ENCODE results near the gene GATA6. TPM values are rescaled to one million over a fixed set of nuclear protein-coding genes. Genes with fewer than 3 reads are reported as not detected.

GATA6 gene
- 89.3 TPM for total RNA-seq

DNA sequence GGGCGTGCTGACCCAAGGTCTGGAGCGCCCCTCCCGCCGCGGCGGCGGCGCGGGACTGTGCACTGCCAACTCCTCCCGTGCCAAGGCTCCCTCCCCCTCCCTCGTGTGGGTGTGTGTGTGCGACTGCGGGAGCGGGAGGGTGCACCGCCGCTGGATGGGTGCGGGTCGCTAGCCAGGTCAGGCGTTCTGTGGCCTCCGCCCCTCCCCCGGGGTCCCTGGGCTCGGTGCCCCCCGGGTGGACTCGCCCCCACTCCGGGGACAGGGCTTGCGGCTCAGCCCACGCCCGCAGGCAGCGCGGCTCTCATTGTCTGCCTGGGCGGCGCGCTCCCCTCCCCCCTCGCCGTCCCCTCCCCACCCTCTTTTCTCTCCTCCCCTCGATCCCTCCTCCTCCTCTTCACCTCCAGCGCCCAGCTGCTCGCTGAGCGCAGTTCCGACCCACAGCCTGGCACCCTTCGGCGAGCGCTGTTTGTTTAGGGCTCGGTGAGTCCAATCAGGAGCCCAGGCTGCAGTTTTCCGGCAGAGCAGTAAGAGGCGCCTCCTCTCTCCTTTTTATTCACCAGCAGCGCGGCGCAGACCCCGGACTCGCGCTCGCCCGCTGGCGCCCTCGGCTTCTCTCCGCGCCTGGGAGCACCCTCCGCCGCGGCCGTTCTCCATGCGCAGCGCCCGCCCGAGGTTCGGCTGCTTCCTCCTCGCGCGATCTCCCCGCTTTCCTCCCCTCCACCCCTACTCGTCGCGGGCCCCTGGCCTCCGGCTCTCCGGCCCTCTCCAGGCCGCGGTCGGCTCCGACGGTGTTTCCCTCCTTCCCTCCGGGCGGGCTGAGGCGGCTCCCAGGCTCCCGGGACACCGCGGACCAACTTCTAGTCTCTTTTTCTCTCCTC is at the start of gene GATA6:
Gene GATA6 (plus strand): TSS at position 579 of the 878 bp plus-strand sequence. CDS start 1,556 bp downstream, outside the sequence.
- H3K4me1 ChIP-seq, result peaks cover 0 to 5% of the 10 kb centered on the region in 2 donors
- no peaks in the 10 kb centered on the region for H3K9me3 ChIP-seq
- H3K36me3 ChIP-seq, result peaks cover 5 to 15% of the 10 kb centered on the region in 2 donors
- TF ChIP-seq, protein P1, sequence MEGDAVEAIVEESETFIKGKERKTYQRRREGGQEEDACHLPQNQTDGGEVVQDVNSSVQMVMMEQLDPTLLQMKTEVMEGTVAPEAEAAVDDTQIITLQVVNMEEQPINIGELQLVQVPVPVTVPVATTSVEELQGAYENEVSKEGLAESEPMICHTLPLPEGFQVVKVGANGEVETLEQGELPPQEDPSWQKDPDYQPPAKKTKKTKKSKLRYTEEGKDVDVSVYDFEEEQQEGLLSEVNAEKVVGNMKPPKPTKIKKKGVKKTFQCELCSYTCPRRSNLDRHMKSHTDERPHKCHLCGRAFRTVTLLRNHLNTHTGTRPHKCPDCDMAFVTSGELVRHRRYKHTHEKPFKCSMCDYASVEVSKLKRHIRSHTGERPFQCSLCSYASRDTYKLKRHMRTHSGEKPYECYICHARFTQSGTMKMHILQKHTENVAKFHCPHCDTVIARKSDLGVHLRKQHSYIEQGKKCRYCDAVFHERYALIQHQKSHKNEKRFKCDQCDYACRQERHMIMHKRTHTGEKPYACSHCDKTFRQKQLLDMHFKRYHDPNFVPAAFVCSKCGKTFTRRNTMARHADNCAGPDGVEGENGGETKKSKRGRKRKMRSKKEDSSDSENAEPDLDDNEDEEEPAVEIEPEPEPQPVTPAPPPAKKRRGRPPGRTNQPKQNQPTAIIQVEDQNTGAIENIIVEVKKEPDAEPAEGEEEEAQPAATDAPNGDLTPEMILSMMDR (IDR thresholded peaks at IDR 0.05), result peak; percentile 31 to 59 (median 44)
- intact Hi-C loops (cut with DNase I), result loop anchor here (1.0 to 10.0 kb wide), 11 partner anchors 20 to 1063 kb away; partner anchors contain the start of genes ABHD3, MIB1, RBBP8 and ROCK1
- H3K27me3 ChIP-seq, result no peaks in the 10 kb centered on the region
- H3K4me3 ChIP-seq, result peak within 1 kb of the TSS; percentile 89 to 90
- peak within 1 kb of the TSS; percentile 98 to 99 for H3K27ac ChIP-seq
- DNase-seq (ENCODE audit: low spot score in 2 of 2), result peak; percentile 88 to 97

DNA sequence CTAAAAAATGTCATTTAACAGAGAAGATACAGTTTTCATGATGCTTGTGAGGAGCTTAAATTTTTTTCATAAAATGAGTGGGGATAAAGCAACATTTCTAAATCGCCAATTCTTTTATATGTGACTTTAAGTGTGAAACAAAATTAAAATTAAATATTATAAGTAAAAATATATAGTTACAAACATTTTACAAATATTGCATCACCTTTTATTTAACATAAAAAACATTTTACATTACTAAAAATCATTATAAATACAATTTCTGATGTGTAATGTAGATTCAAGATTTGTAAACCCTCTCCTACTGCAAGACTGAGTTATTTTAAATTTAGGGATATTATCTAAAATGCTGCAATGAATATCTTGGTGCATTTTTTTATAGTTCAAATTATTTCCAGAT is 44.4 kb upstream of the GATA6 start:
- Histone ChIP-seq H3K4me3 (no peak overlapping the region), H3K36me3 (no peaks in the 10 kb centered on the region), H3K27me3 (no peaks in the 10 kb centered on the region), H3K9me3 (no peaks in the 10 kb centered on the region), H3K4me1 (no peaks in the 10 kb centered on the region), H3K27ac (no peak overlapping the region)
- TF ChIP-seq, protein P1 (IDR thresholded peaks at IDR 0.05), result no peak
- intact Hi-C loops (cut with DNase I), result no loop called here
- no peak for DNase-seq (ENCODE audit: low spot score in 2 of 2)

DNA sequence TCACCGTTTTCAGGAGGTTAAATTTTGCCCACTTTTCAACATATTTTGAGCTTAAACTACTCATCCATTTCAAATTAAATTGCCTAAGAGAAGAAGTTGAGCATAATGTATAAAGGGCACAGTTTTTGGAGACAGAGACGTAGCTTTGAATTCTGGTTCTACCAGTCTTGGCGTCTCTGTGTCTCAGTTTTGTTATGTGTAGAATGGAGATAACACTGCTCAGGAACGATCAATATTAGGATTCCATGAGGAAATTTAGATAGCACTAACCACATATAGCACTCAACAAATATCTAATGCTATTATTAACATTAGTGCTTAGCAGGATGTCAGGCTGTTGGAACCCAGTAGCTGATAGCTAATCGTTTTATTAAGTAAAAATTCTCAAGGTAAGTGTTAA is 40.4 kb upstream of the GATA6 start:
- intact Hi-C loops (cut with DNase I), result no loop called here
- Histone ChIP-seq H3K4me3 (no peak overlapping the region), H3K27ac (no peak overlapping the region), H3K36me3 (no peaks in the 10 kb centered on the region), H3K4me1 (no peaks in the 10 kb centered on the region), H3K27me3 (no peaks in the 10 kb centered on the region), H3K9me3 (no peaks in the 10 kb centered on the region)
- DNase-seq (ENCODE audit: low spot score in 2 of 2), result no peak
- TF ChIP-seq, protein P1 (IDR thresholded peaks at IDR 0.05), result no peak

DNA sequence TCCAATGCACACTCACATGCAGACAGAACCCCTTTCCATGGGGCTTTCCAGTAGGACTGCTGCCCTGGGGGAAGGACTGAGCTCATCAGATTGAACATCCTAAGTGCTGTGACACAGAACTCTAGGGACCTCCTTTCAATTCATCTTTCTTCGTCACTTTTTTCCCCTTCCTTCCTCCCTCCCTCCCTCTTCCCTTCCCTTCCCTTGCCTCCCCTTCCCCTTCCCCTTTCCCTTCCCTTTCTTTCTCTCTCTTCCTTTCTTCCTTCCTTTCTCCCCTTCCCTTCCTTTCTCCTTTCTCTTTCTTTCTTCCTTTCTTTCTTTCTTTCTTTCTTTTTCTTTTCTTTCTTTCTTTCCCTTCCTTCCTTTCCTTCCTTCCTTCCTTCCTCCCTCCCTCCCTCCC is 39.6 kb upstream of the GATA6 start:
- H3K4me3 ChIP-seq, result no peak overlapping the region
- intact Hi-C loops (cut with DNase I), result no loop called here
- no peak for DNase-seq (ENCODE audit: low spot score in 2 of 2)
- no peaks in the 10 kb centered on the region for H3K27me3 ChIP-seq
- H3K27ac ChIP-seq, result no peak overlapping the region
- TF ChIP-seq, protein P1 (IDR thresholded peaks at IDR 0.05), result no peak
- H3K9me3 ChIP-seq, result no peaks in the 10 kb centered on the region
- no peaks in the 10 kb centered on the region for H3K36me3 ChIP-seq
- H3K4me1 ChIP-seq, result no peaks in the 10 kb centered on the region

DNA sequence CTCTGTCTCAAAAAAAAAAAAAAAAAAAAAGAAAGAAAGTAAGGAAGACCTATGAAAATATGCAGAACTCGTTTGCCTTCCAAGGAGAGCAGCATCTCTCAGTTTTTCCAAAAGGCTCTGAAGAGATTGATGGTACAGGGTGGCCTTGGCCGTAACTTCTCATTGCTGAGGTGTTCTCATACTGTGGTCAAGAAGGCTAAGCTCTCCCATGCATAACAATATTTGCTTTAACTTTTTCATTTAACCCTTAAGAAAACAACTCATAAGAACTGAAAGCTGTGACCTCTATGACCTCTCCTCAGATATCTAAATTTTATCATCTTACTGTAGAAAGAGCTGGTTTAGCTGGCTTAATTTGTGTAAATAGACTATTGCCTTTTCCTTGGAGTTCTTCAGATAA is 37.1 kb upstream of the GATA6 start:
- no peaks in the 10 kb centered on the region for H3K9me3 ChIP-seq
- intact Hi-C loops (cut with DNase I), result no loop called here
- no peak overlapping the region for H3K27ac ChIP-seq
- H3K4me1 ChIP-seq, result no peaks in the 10 kb centered on the region
- TF ChIP-seq, protein P1 (IDR thresholded peaks at IDR 0.05), result no peak
- H3K36me3 ChIP-seq, result no peaks in the 10 kb centered on the region
- no peaks in the 10 kb centered on the region for H3K27me3 ChIP-seq
- no peak overlapping the region for H3K4me3 ChIP-seq
- DNase-seq (ENCODE audit: low spot score in 2 of 2), result no peak

All from ascending aorta (tissue), 2 donors.